IMR-90 (cell line): Measurements from ENCODE around the gene HSD3B1. TPM values are rescaled to one million over a fixed set of nuclear protein-coding genes. Genes with fewer than 3 reads are reported as not detected.

Experiments used
- ATAC-seq: fragments of 200-7000 bp; cut with Tn5 transposase; 2 replicates; pipeline ENCODE4 v1.9.1; 2020; ENCODE audit warnings: low read depth, mild to moderate bottlenecking, moderate library complexity
- BruUV-seq: library from RNA; stranded (reverse); fragments of 400-500 nt; replicated peaks from 2 replicates; lab custom pipeline; 2021; lab: Mats Ljungman, UMichigan
- CTCF ChIA-PET: fragments of 300-600 bp; formaldehyde crosslinking; extraction: SDS; loops from one replicate; lab custom pipeline; 2021; ENCODE audit warnings: antibody characterized with exemption; lab: Yijun Ruan, JAX
- POLR2A ChIA-PET: fragments of 300-600 bp; sonication (Branson Sonifier 250); formaldehyde crosslinking; loops from one replicate; lab custom pipeline; 2022; ENCODE audit warnings: antibody characterized with exemption; ENCODE audit not compliant: unreplicated experiment; lab: Charles Lee
- DNase-seq: peaks from one replicate; pipeline ENCODE4 v3.0.0; 2013
- H2AFZ ChIP-seq: replicated peaks from 2 replicates; pipeline ENCODE3; 2013; ENCODE audit warnings: low read length, mild to moderate bottlenecking; ENCODE audit not compliant: poor library complexity
- H2AK5ac ChIP-seq: 2 replicates; pipeline ENCODE4 v1.6.1; 2013; ENCODE audit warnings: low read depth, low read length, inconsistent platforms
- H2AK9ac ChIP-seq: replicated peaks from 2 replicates; pipeline ENCODE3; 2013; ENCODE audit warnings: mild to moderate bottlenecking, low read depth, low read length, moderate library complexity; ENCODE audit not compliant: poor library complexity
- H2BK120ac ChIP-seq: 2 replicates; pipeline ENCODE4 v1.6.1; 2013; ENCODE audit warnings: low read depth, low read length, inconsistent platforms
- H2BK15ac ChIP-seq: 3 replicates; pipeline ENCODE4 v1.6.1; 2013; ENCODE audit warnings: low read depth, low read length, inconsistent platforms
- H2BK20ac ChIP-seq: 2 replicates; pipeline ENCODE4 v1.6.1; 2013; ENCODE audit warnings: low read depth, mild to moderate bottlenecking, inconsistent platforms, low read length, moderate library complexity
- H2BK5ac ChIP-seq: 2 replicates; pipeline ENCODE4 v1.6.1; 2013; ENCODE audit warnings: mild to moderate bottlenecking, low read depth, low read length, inconsistent platforms; ENCODE audit not compliant: poor library complexity, severe bottlenecking
- H3K14ac ChIP-seq: replicated peaks from 2 replicates; pipeline ENCODE4 v1.6.1; 2013; ENCODE audit warnings: low read depth, low read length, inconsistent platforms
- H3K18ac ChIP-seq: 2 replicates; pipeline ENCODE4 v1.6.1; 2013; ENCODE audit warnings: low read depth, low read length, control low read depth
- H3K23ac ChIP-seq: 2 replicates; pipeline ENCODE4 v1.6.1; 2013; ENCODE audit warnings: low read depth, low read length, inconsistent platforms
- H3K27ac ChIP-seq: 2 replicates; pipeline ENCODE4 v1.5.1; 2013; ENCODE audit warnings: mild to moderate bottlenecking, control low read depth, low read length; ENCODE audit not compliant: insufficient read depth
- H3K27me3 ChIP-seq: 2 replicates; pipeline ENCODE4 v1.6.1; 2013; ENCODE audit warnings: low read length; ENCODE audit not compliant: control insufficient read depth, insufficient read depth
- H3K36me3 ChIP-seq: 2 replicates; pipeline ENCODE4 v1.6.1; 2013; ENCODE audit warnings: low read length, mixed read lengths; ENCODE audit not compliant: control insufficient read depth, insufficient read depth
- H3K4ac ChIP-seq: 2 replicates; pipeline ENCODE4 v1.6.1; 2013; ENCODE audit warnings: low read depth, low read length, inconsistent platforms
- H3K4me1 ChIP-seq: 2 replicates; pipeline ENCODE4 v1.6.1; 2013; ENCODE audit warnings: low read length, mixed read lengths; ENCODE audit not compliant: control insufficient read depth, insufficient read depth
- H3K4me2 ChIP-seq: 2 replicates; pipeline ENCODE4 v1.6.1; 2013; ENCODE audit warnings: low read depth, mild to moderate bottlenecking, control low read depth, low read length, moderate library complexity
- H3K4me3 ChIP-seq: 2 replicates; pipeline ENCODE4 v1.5.1; 2013; ENCODE audit warnings: low read depth, mild to moderate bottlenecking, control low read depth, low read length, moderate library complexity; ENCODE audit not compliant: insufficient read depth
- H3K56ac ChIP-seq: 2 replicates; pipeline ENCODE4 v1.6.1; 2013; ENCODE audit warnings: low read length, inconsistent platforms; ENCODE audit not compliant: insufficient read depth; ENCODE audit errors: extremely low read depth
- H3K79me1 ChIP-seq, 2 experiments: 2 replicates each; pipeline ENCODE4 v1.6.1; 2013; ENCODE audit warnings: low read length in 2 of 2, inconsistent platforms in 1 of 2, low read depth in 1 of 2
- H3K9ac ChIP-seq: 2 replicates; pipeline ENCODE4 v1.6.1; 2013; ENCODE audit warnings: low read depth, low read length, control low read depth
- H3K9me1 ChIP-seq: 2 replicates; pipeline ENCODE4 v1.6.1; 2013; ENCODE audit warnings: low read length, inconsistent platforms; ENCODE audit not compliant: insufficient read depth
- H3K9me3 ChIP-seq: 2 replicates; pipeline ENCODE4 v1.6.1; 2013; ENCODE audit warnings: low read length; ENCODE audit not compliant: control insufficient read depth, insufficient read depth
- H4K20me1 ChIP-seq: 2 replicates; pipeline ENCODE4 v1.6.1; 2013; ENCODE audit warnings: low read length, inconsistent platforms; ENCODE audit not compliant: insufficient read depth
- H4K5ac ChIP-seq: 2 replicates; pipeline ENCODE4 v1.6.1; 2013; ENCODE audit warnings: mild to moderate bottlenecking, low read depth, low read length, control low read depth
- H4K8ac ChIP-seq, 2 experiments: 2 replicates each; pipeline ENCODE4 v1.6.1; 2013; ENCODE audit warnings: low read depth in 2 of 2, low read length in 2 of 2, control low read depth in 1 of 2, inconsistent platforms in 1 of 2
- H4K91ac ChIP-seq: 2 replicates; pipeline ENCODE4 v1.6.1; 2013; ENCODE audit warnings: low read depth, low read length, inconsistent platforms; ENCODE audit not compliant: insufficient read depth
- CEBPB ChIP-seq: IDR thresholded peaks from 2 replicates; pipeline ENCODE4 v1.6.1; 2012; ENCODE audit warnings: low read depth, low read length, improper control_type of control experiment
- CHD1 ChIP-seq: IDR thresholded peaks from 2 replicates; pipeline ENCODE4 v1.6.1; 2012; ENCODE audit warnings: low read depth, low read length, improper control_type of control experiment
- CTCF ChIP-seq: conservative IDR thresholded peaks from 2 replicates; pipeline ENCODE4 v1.5.1; 2012; ENCODE audit warnings: mild to moderate bottlenecking, low read depth, low read length, improper control_type of control experiment
- MAFK ChIP-seq: IDR thresholded peaks from 2 replicates; pipeline ENCODE4 v1.6.1; 2012; ENCODE audit warnings: low read depth, low read length, improper control_type of control experiment
- RAD21 ChIP-seq: IDR thresholded peaks from 2 replicates; pipeline ENCODE4 v1.6.1; 2012; ENCODE audit warnings: low read length, improper control_type of control experiment
- RFX5 ChIP-seq: IDR thresholded peaks from 2 replicates; pipeline ENCODE4 v1.8.0; 2012; ENCODE audit warnings: low read depth, mild to moderate bottlenecking, low read length, moderate library complexity
- SMC3 ChIP-seq: fragments of 150-350 bp; IDR thresholded peaks from 2 replicates; pipeline ENCODE4 v1.6.1; 2016; ENCODE audit warnings: low read depth, mild to moderate bottlenecking, antibody characterized with exemption, low read length, moderate library complexity
- WGBS, 2 experiments: methylation state at CpG; one replicate each; pipeline versions ENCODE4 v1.1.5 to v1.1.7; 2013; ENCODE audit warnings: missing lambda C conversion rate in 2 of 2; ENCODE audit not compliant: insufficient read length in 1 of 2; ENCODE audit errors: extremely low coverage in 2 of 2; 5-methylcytosine and 5-hydroxymethylcytosine counted together
- dilution Hi-C: fragments of 300-500 bp; cut with HindIII; formaldehyde crosslinking; loops from one replicate; pipeline ENCODE4 v1.14.3; 2018; ENCODE audit warnings: low sequenced_read_pairs; ENCODE audit not compliant: unreplicated experiment
- in situ Hi-C: fragments of 300-500 bp; cut with MboI; formaldehyde crosslinking; loops from 3 replicates; pipeline ENCODE4 v1.14.3; 2019; ENCODE audit warnings: low sequenced_read_pairs, inconsistent platforms, mixed read lengths
- intact Hi-C: fragments of 100-400 bp; cut with micrococcal nuclease; formaldehyde crosslinking; loops from 2 replicates; pipeline ENCODE4 v1.10.0; 2022
- polyA plus RNA-seq, 3 experiments: library from polyadenylated mRNA; depleted of rRNA; stranded (reverse); fragments of >200 nt; gene quantifications; 2 replicates each; pipeline ENCODE4 v1.2.3, GENCODE V29; 2012; ENCODE audit warnings: low replicate concordance in 1 of 3
- total RNA-seq: library from RNA; depleted of rRNA; stranded (reverse); fragments of >200 nt; gene quantifications from 2 replicates; pipeline ENCODE4 v1.2.3, GENCODE V29; 2012

Gene HSD3B1
- total and polyA plus RNA-seq, 2 of the 4 experiments (the other 2 are of a cell fraction) = not detected

GRCh38 chr1:119485201-119485600 lies 21.8 kb upstream of the HSD3B1 start:
- no peak overlapping the region for H3K4me2 ChIP-seq
- no peak overlapping the region for H2BK120ac ChIP-seq
- no peak for ATAC-seq
- WGBS, 2 experiments = 80% methylated on average over 1 of the region's 4 CpGs; no CpG with 5 or more reads in 1 of the 2 experiments
- H2BK15ac ChIP-seq = no peak overlapping the region
- no peak overlapping the region for H3K56ac ChIP-seq
- no peak overlapping the region for H3K4ac ChIP-seq
- TF ChIP-seq RFX5 (no peak), MAFK (no peak), CHD1 (no peak), SMC3 (no peak), CTCF (no peak), CEBPB (no peak), RAD21 (no peak)
- no peaks in the 10 kb centered on the region for H3K4me1 ChIP-seq
- H2BK5ac ChIP-seq = no peak overlapping the region
- no peak overlapping the region for H2AFZ ChIP-seq
- H3K36me3 ChIP-seq = no peaks in the 10 kb centered on the region
- H3K14ac ChIP-seq = no peak overlapping the region
- no peaks in the 10 kb centered on the region for H4K20me1 ChIP-seq
- H4K91ac ChIP-seq = no peak overlapping the region
- H2AK9ac ChIP-seq = no peak overlapping the region
- no peak for DNase-seq
- no TSS peak for BruUV-seq
- no peak overlapping the region for H3K9ac ChIP-seq
- no peak overlapping the region for H4K5ac ChIP-seq
- dilution Hi-C loops (no loop called here), in situ Hi-C loops (no loop called here), intact Hi-C loops (no loop called here)
- H3K9me3 ChIP-seq = no peaks in the 10 kb centered on the region
- CTCF ChIA-PET = no interaction called here
- POLR2A ChIA-PET = no interaction called here
- H3K18ac ChIP-seq = no peak overlapping the region
- H3K79me1 ChIP-seq = no peaks in the 10 kb centered on the region
- H3K23ac ChIP-seq = no peak overlapping the region
- no peaks in the 10 kb centered on the region for H3K9me1 ChIP-seq
- no peak overlapping the region for H3K4me3 ChIP-seq
- no peak overlapping the region for H4K8ac ChIP-seq
- H3K27ac ChIP-seq = no peak overlapping the region
- H2AK5ac ChIP-seq = no peak overlapping the region
- no peak overlapping the region for H2BK20ac ChIP-seq
- no peaks in the 10 kb centered on the region; the same call in 1 of the 2 replicates for H3K27me3 ChIP-seq
